PFSK-1 (cell line): Measurements from ENCODE around the gene PIEZO2.

Experiments
- POLR2AphosphoS5 ChIP-seq: IDR thresholded peaks from 2 replicates; pipeline ENCODE4 v1.6.1; 2012; ENCODE audit warnings: low read depth, mild to moderate bottlenecking, control low read depth, low read length, moderate library complexity
- SIN3A ChIP-seq: IDR thresholded peaks from 2 replicates; pipeline ENCODE4 v1.6.1; 2012; ENCODE audit warnings: mild to moderate bottlenecking, low read length, moderate library complexity, borderline replicate concordance; ENCODE audit not compliant: insufficient read depth
- TAF1 ChIP-seq: IDR thresholded peaks from 2 replicates; pipeline ENCODE4 v1.6.1; 2012; ENCODE audit warnings: low read length, control low read depth, borderline replicate concordance; ENCODE audit not compliant: insufficient read depth
- TF ChIP-seq, protein P1 (sequence below), 2 experiments: IDR thresholded peaks; 2 replicates each; pipeline versions ENCODE4 v1.6.1 to v1.8.0; 2011 to 2012; ENCODE audit warnings: low read depth in 2 of 2, low read length in 2 of 2, control low read depth in 1 of 2, inconsistent platforms in 1 of 2, mild to moderate bottlenecking in 1 of 2, moderate library complexity in 1 of 2; ENCODE audit not compliant: insufficient read depth in 1 of 2

DNA sequence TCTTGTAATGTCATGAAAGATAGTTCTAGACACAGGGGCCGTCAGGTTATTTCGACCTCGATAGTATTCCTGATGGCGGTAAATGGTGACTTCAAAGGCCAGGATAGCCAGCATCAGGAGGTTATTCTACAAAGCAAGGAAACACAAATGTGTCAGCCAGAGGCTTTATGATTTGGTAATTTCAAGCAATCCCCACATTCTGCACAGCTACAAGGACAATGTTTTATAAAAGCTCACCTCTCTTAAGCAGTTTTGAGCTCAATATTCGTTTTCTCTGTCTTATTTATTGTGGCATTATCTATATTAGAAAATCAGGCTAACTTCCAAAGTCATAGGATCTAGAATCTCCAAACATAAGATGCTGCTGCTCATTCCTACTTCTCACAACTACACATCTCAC lies 388.4 kb downstream of the PIEZO2 start:
- TF ChIP-seq TAF1: no peak
- TF ChIP-seq, protein P1, sequence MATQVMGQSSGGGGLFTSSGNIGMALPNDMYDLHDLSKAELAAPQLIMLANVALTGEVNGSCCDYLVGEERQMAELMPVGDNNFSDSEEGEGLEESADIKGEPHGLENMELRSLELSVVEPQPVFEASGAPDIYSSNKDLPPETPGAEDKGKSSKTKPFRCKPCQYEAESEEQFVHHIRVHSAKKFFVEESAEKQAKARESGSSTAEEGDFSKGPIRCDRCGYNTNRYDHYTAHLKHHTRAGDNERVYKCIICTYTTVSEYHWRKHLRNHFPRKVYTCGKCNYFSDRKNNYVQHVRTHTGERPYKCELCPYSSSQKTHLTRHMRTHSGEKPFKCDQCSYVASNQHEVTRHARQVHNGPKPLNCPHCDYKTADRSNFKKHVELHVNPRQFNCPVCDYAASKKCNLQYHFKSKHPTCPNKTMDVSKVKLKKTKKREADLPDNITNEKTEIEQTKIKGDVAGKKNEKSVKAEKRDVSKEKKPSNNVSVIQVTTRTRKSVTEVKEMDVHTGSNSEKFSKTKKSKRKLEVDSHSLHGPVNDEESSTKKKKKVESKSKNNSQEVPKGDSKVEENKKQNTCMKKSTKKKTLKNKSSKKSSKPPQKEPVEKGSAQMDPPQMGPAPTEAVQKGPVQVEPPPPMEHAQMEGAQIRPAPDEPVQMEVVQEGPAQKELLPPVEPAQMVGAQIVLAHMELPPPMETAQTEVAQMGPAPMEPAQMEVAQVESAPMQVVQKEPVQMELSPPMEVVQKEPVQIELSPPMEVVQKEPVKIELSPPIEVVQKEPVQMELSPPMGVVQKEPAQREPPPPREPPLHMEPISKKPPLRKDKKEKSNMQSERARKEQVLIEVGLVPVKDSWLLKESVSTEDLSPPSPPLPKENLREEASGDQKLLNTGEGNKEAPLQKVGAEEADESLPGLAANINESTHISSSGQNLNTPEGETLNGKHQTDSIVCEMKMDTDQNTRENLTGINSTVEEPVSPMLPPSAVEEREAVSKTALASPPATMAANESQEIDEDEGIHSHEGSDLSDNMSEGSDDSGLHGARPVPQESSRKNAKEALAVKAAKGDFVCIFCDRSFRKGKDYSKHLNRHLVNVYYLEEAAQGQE (IDR thresholded peaks at IDR 0.05; ENCODE audit: insufficient read depth in 1 of 2, low read depth in 2 of 2, low read length in 2 of 2): no peak
- TF ChIP-seq SIN3A: no peak
- TF ChIP-seq POLR2AphosphoS5: no peak
